Stimulated activated CD4-positive, alpha-beta T cell treated with anti-CD3 and anti-CD28 coated beads, TNF-alpha, amount 100 ng/mL, for 4 hours (primary cell): ENCODE data around the gene SEL1L3.

ENCODE experiments used
- DNase-seq, 3 experiments: peaks; one replicate each; pipeline ENCODE4 v3.0.0-alpha.2; 2020; ENCODE audit warnings: low read depth in 3 of 3

The SEL1L3 gene

DNA sequence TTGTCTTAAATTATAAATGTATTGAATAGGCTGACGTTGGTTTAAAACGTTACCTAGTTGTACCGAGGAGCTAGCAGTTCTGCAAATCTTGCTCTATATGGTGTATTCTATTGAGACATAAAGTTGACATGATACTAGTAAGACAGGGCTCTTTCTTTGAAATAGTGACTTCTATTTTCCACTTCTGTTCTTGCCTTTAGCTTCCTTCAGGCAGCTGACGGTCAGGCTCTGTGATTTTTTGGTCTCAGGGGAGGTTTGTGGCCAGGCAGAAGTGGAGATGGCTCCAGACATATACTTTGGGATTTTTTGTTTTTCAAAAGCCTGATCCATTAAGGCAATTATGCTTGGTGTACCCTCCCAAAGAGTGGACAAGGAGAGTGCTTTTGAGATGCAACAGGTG is 111.9 kb downstream of the SEL1L3 start:
- no peak for DNase-seq

DNA sequence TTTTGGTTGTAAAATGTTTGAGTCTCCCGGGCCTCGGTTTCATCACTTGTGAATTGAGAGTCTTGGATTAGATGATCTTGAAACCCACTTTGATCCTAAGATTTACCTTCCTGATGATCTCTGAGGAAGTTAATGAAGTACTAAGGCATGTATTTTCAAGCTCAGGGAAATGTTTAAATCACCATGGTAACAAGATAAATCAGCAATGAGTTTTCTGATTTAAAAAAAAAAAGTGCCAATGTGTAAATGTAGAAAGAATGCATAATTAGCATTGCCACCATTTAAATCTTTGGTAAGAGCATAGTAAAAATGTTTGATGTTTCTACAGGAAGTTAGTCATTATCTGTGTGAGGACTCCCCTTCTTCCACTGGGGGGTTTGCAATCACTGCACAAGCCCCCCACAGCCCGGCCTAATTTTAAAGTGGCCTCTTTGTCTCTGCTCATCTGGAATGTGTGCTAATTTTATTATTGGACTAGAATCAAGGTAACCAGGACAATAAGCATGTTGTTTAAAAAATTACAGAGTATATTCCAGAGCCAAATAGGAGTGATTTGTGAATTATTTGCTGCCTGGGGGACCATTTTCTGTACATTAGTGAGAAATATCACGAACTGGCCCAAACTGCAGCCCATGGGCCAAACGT is 113.5 kb downstream of the SEL1L3 start:
- DNase-seq: no peak

- DNase-seq: no peak
Observed at GRCh38 chr4:25743971-25744370, 118.8 kb downstream of the SEL1L3 start.

GRCh38 chr4:25729564-25729963 is 133.2 kb downstream of the SEL1L3 start:
- no peak for DNase-seq

DNA sequence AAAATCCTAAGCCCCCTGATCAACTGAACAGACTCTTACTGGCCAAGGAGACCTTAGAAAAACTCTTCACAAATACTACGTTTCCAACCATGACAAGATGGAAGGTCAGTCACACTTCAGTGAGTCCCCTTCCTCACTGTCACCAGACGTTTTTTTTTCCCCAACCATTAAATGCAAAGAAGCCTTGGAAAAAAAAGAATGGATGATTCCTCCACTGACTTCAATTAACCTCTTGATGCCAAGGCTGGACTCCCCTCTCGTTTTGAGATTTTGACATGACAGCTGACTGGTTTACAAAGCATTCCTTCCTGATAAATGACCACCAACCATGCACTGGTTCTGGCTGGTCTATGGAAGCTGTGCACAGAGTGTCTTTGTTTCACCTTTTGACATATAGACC is 133.9 kb downstream of the SEL1L3 start:
- DNase-seq: no peak

DNA sequence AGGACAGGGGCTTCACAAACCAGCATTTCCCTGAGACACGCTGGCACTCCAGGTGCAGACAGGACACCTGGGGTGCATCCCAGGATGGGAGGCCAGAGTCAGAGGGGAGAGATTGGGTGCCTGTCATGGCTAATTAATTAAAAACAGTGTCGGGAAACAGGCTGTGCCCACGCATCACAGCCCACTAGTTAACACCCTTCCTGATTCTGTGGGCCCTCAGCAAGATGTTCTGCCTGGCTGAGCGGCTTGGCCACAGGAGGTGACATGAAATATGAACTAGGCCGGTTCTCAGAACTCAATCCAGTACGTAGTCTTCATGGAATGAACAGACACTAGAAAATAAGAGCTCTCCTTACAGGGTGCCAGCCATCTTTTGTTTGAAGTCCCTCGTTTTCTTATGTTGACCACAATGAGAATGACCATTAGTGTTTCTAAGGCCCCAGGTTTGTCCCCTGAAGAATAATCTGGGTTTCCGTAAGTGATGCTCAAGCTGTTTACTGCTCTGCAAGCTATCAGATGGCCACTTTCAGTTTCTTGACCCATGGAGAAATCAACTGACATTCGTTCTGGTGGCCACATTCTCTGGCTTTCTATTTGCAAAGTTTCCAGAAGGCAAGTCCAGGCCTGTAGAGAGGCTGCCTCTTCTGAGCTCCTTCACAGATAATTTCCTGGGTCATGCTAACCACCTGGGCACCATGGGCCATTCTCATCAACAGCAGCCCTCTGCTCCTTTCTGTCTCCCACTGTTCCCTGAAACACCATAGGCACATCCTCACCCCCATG is 134.9 kb downstream of the SEL1L3 start:
- DNase-seq: no peak

GRCh38 chr4:25725870-25726269 is 136.9 kb downstream of the SEL1L3 start:
- no peak for DNase-seq

DNA sequence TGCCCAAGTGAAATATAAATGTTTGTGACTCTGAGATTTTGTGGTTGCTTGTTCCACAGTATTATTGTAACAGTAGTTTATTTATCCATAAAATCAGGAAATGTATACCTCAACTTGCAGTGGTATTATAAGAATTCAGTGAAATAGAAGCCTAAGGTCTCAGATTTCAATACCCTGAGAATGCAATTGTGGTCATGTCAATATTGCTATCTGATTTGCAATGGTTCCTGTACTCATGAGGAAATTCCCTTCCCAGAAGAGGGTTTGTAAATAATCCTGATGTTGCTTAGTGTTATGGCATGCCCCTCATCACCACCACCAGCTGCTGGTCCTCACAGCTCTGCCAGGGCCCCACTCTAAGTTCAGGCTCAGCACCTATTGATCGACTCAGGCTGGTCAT is 139.4 kb downstream of the SEL1L3 start:
- no peak for DNase-seq

- DNase-seq: no peak
Observed at GRCh38 chr4:25722964-25723363, 139.8 kb downstream of the SEL1L3 start.

- no peak for DNase-seq
Observed at GRCh38 chr4:25713812-25714211, 149.0 kb downstream of the SEL1L3 start.

- no peak for DNase-seq
Observed at GRCh38 chr4:25712611-25713010, 150.2 kb downstream of the SEL1L3 start.

DNA sequence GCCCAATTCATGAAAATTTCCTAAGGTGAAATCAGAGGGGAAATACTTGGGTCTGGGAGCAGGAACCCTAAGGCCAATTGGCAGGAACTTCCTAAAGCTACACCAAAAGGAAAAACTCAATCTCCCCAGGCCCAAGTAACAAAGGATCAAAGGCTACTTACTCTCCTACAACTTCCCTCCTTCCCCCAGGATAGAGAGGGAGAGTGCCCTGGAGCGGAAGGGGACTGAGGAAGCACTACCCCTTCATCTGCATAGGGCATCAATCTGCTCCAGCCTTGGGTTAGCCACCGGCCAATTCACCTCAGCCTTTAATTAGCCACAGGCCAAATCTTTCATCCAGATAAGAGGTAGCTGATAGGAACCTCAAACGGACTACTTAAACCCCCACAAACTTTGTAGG is 152.2 kb downstream of the SEL1L3 start:
- DNase-seq: no peak

GRCh38 chr4:25704516-25704915 is 158.3 kb downstream of the SEL1L3 start:
- no peak for DNase-seq

DNA sequence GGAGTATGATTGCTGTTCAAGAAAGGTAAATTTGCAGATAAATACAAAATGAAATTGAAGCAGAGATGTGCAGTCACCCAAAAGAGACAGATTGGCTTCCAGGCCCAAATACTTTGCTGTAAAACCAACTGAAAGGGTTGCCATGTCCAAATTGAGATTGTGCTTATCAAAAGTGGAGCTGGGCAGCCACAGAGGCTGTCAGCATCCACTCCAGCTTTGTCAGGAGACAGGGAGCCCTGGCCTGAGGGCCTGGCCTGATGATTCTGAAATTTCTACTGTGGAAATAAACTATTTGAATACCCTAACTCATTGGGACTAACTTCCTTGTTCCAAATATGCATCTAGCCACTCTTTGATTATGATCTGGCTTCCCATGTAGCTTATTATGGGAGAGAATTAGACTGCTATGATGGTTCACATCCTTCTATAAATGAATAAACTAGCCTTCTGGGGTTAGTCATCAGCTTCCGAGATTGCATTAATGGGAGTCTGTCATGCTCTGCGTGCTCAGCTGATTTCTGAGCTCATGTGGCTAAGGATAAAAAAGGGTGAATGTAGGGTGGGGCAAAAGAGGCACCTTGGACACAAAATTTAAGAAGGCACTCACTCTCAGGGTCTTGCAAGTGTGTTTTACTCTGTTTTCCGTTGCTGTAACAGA is 158.9 kb downstream of the SEL1L3 start:
- no peak for DNase-seq

DNA sequence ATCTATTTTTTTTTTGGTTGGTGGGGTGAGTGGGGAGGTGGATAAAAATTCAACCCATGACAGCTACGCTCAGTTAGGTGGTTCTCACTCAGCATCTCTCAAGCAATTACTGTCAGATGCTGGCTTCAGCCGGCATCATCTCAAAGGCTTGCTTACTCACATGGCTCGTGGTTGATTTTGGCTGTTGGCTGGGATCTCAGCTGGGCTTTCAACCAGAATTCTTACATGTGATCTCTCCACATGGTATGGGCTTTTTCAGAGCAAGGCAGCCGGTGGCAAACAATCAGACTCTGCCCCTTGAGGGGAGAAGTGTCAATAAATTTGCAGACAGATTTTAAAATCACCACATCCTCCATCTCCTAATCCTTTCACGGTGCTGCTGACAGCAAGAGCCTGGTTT is 159.9 kb downstream of the SEL1L3 start:
- no peak for DNase-seq

GRCh38 chr4:25700661-25701060 is 162.1 kb downstream of the SEL1L3 start:
- no peak for DNase-seq

- no peak for DNase-seq
Observed at GRCh38 chr4:25697516-25697915, 165.3 kb downstream of the SEL1L3 start.
